ENCODE measurements around the gene FOXN3. TPM values are rescaled to one million over a fixed set of nuclear protein-coding genes. Genes with fewer than 3 reads are reported as not detected.
"Not testable (repeated sequence)": the region's sequence is repeated elsewhere in the genome, so short reads cannot be mapped to it uniquely, and the experiment has no call there.

Gene FOXN3
- total and polyA plus RNA-seq, 3 experiments from 2014 or later = 73.9 to 136 (median 74.8) TPM

DNA sequence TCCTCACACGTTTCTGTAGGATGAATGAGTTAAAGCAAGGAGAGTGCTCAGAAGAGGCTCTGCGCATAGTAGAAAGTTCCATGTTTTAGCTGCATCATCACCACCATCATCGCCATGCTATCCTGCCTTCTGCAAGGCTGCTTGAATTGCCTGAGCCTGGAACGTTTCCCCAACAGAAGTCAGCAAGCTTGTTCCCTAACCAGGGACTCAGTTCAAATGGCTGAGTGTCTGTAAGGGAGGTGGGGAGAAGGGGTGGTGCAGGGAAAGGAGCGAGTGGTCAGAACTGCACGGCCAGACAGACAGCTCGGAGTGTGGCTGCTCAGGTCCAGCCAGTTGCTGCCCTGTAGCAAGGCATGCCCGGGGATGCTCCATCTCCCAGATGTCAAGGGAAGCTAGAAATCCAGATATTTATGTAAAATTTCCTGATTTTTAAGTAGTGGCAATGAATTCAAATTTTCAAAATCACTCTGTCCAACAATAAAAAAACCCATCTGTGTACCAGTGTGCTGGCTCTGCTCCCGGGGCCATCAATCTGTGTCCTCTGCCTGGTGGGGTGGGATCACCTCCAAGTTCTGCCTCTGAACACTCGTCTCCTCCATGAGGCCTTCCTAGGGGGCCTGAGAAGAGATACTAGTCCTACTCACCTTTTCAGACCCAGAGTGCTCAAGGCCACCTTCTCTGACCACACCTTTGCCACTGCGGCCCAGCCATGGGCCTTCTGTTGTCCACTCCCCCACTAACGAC lies 162.7 kb downstream of the FOXN3 start:
- CTCF ChIA-PET = no interaction called here

DNA sequence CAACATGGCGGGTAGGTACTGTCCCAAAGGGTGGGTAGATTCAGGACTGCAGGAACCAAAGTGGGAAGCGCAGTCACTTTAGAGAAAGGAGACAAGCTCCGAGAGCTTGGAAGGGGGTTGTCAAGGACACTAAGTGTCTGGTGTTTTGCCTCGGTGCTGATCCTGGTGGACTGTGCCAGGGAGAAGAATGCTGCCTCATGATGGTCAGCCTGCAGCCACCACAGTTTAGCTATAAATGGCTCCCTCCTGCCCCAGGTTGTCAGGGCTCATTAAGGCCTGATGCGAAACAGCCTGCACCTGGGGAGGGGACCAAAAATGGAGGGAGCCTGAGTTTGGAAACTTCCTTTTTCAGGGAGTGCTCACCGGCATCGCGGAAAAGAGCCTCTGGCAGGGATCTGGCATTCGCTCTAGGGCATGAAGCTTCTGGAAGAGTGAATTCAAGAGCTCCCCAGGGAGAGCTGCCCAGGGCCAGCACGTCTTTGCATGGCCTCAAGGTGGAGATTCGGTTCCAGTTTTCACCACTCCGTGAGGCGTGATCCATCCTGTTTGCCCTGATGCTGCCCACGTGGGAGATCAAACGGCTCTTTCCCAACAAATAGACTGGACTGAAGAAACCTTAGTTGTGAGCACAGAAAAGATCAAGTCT lies 164.0 kb downstream of the FOXN3 start:
- ChIA-PET POLR2A (no interaction called here), CTCF (no interaction called here)
- H3K27ac Mint-ChIP-seq = no peak overlapping the region
- Histone ChIP-seq H3K27ac (ENCODE audit: low read depth, low read length) (no peak overlapping the region), H3K9me3 (ENCODE audit: low read length) (no peaks in the 10 kb centered on the region), H3K4me1 (ENCODE audit: insufficient read depth, low read length) (no peaks in the 10 kb centered on the region), H3K27me3 (ENCODE audit: insufficient read depth, low read length, poor library complexity, severe bottlenecking) (no peaks in the 10 kb centered on the region), H3K36me3 (ENCODE audit: insufficient read depth, low read length) (no peaks in the 10 kb centered on the region), H3K4me3 (ENCODE audit: low read length) (no peak overlapping the region)
- no peaks in the 10 kb centered on the region for H3K9me3 Mint-ChIP-seq
- peaks cover 9 to 48% (median 15%) of the 10 kb centered on the region in 3 donors for H3K36me3 Mint-ChIP-seq
- peaks cover 44 to 73% (median 45%) of the 10 kb centered on the region in 3 donors for H3K4me1 Mint-ChIP-seq
- no peaks in the 10 kb centered on the region for H3K27me3 Mint-ChIP-seq
- DNase-seq = no peak
- H3K4me3 Mint-ChIP-seq = no peak overlapping the region

More for the DNA sequence above, 162.7 kb downstream of the FOXN3 start:
- H3K27me3 ChIP-seq (ENCODE audit: insufficient read depth, low read length, poor library complexity, severe bottlenecking) = no peaks in the 10 kb centered on the region
- DNase-seq = no peak
- no peaks in the 10 kb centered on the region for H3K4me1 ChIP-seq (ENCODE audit: insufficient read depth, low read length)
- H3K27ac ChIP-seq (ENCODE audit: low read depth, low read length) = no peak overlapping the region
- H3K36me3 ChIP-seq (ENCODE audit: insufficient read depth, low read length) = no peaks in the 10 kb centered on the region
- H3K9me3 ChIP-seq (ENCODE audit: low read length) = no peaks in the 10 kb centered on the region
- Mint-ChIP-seq H3K36me3 (peaks cover 9 to 52% (median 15%) of the 10 kb centered on the region in 3 donors), H3K27me3 (no peaks in the 10 kb centered on the region), H3K9me3 (no peaks in the 10 kb centered on the region), H3K4me1 (peaks cover 45 to 77% (median 49%) of the 10 kb centered on the region in 3 donors), H3K27ac (no peak overlapping the region), H3K4me3 (no peak overlapping the region)
- H3K4me3 ChIP-seq (ENCODE audit: low read length) = no peak overlapping the region
- POLR2A ChIA-PET = no interaction called here

DNA sequence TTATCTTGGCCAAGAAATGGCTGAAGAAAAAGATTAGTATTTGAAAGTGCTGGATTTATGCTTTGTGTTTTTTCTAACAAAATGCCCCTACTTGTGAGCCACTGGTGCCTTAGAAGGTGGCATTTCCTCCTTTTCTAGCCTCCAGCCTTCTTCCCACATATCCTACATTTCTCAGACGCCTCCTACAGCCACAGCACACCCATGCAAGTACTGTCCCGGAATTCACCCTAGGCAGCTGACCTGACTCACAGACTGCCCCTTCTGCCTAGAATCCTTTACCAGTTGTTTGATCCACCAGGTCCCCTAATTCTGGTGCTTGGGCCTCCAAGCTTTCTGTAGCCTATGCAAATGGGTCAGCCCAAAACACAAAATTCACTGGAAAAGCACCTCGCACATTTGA lies 166.0 kb downstream of the FOXN3 start:
- Mint-ChIP-seq H3K4me3 (no peak overlapping the region), H3K36me3 (peaks cover 9 to 38% (median 19%) of the 10 kb centered on the region in 3 donors), H3K27me3 (no peaks in the 10 kb centered on the region), H3K9me3 (no peaks in the 10 kb centered on the region), H3K4me1 (peaks cover 34 to 73% (median 41%) of the 10 kb centered on the region in 3 donors), H3K27ac (peak overlapping the region in 3 of 8 donors; percentile 2 to 80 (median 21))
- Histone ChIP-seq H3K36me3 (ENCODE audit: insufficient read depth, low read length) (no peaks in the 10 kb centered on the region), H3K27me3 (ENCODE audit: insufficient read depth, low read length, poor library complexity, severe bottlenecking) (no peaks in the 10 kb centered on the region), H3K9me3 (ENCODE audit: low read length) (no peaks in the 10 kb centered on the region), H3K4me1 (ENCODE audit: insufficient read depth, low read length) (no peaks in the 10 kb centered on the region), H3K27ac (ENCODE audit: low read depth, low read length) (no peak overlapping the region), H3K4me3 (ENCODE audit: low read length) (no peak overlapping the region)
- ChIA-PET POLR2A (no interaction called here), CTCF (no interaction called here)
- DNase-seq = no peak

DNA sequence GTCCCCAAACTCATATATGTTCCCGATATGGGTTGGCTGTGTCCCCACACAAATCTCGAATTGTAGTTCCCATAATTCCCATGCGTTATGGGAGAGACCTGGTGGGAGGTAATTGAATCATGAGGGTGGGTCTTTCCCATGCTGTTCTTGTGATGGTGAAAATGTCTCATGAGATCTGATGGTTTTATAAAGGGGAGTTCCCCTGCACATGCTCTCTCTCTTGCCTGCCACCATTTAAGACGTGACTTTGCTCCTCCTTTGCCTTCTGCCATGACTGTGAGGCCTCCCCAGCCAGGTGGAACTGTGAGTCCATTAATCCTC lies 166.4 kb downstream of the FOXN3 start:
- H3K36me3 Mint-ChIP-seq = peaks cover 9 to 36% (median 19%) of the 10 kb centered on the region in 3 donors

DNA sequence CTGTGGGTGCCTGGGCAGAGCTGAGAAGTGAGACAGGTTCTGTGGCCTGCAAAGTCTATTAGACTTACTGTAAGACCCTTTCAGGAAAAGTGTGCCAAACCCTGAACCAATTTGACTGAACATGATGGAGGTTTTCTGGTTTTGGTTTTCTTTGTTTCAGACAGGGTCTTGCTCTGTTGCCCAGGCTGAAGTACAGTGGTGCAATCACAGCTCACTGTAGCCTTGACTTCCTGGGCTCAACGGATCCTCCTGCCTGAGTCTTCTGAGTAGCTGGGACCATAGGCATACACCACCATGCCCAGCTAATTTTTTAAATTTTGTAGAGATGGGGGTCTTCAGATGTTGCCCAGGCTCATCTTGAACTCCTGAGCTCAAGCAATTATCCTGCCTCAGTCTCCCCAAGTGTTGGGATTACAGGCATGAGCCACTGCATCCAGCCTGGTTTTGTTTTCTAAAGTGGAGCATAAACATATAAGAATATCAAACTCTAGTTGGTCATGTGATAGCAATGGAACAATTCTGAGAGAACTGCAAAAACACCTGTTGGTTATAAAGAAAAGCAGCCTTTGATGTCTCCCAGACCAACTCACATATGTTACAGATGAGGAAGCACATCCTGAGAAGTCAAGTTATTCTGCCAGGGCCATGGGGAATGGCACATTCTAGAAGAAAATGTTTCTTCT lies 166.9 kb downstream of the FOXN3 start:
- no peaks in the 10 kb centered on the region for H3K27me3 ChIP-seq (ENCODE audit: insufficient read depth, low read length, poor library complexity, severe bottlenecking)
- no peaks in the 10 kb centered on the region for H3K4me1 ChIP-seq (ENCODE audit: insufficient read depth, low read length)
- H3K36me3 Mint-ChIP-seq = peaks cover 9 to 31% (median 19%) of the 10 kb centered on the region in 3 donors
- no peaks in the 10 kb centered on the region for H3K9me3 Mint-ChIP-seq
- ChIA-PET CTCF (no interaction called here), POLR2A (no interaction called here)
- H3K27ac ChIP-seq (ENCODE audit: low read depth, low read length) = no peak overlapping the region
- no peak for DNase-seq
- H3K27me3 Mint-ChIP-seq = no peaks in the 10 kb centered on the region
- peaks cover 33 to 71% (median 38%) of the 10 kb centered on the region in 3 donors for H3K4me1 Mint-ChIP-seq
- no peak overlapping the region for H3K4me3 Mint-ChIP-seq
- H3K4me3 ChIP-seq (ENCODE audit: low read length) = no peak overlapping the region
- H3K36me3 ChIP-seq (ENCODE audit: insufficient read depth, low read length) = no peaks in the 10 kb centered on the region
- H3K9me3 ChIP-seq (ENCODE audit: low read length) = no peaks in the 10 kb centered on the region
- H3K27ac Mint-ChIP-seq = peak overlapping the region in 2 of 8 donors; percentile 2 to 76

More for the DNA sequence above, 166.4 kb downstream of the FOXN3 start:
- H3K27me3 ChIP-seq (ENCODE audit: insufficient read depth, low read length, poor library complexity, severe bottlenecking); H3K36me3 ChIP-seq (ENCODE audit: insufficient read depth, low read length); CTCF ChIA-PET; POLR2A ChIA-PET; H3K4me3 ChIP-seq (ENCODE audit: low read length); H3K9me3 ChIP-seq (ENCODE audit: low read length); H3K9me3 Mint-ChIP-seq; H3K27ac ChIP-seq (ENCODE audit: low read depth, low read length); DNase-seq; H3K4me1 ChIP-seq (ENCODE audit: insufficient read depth, low read length); H3K27me3 Mint-ChIP-seq; H3K4me3 Mint-ChIP-seq: not testable (repeated sequence)
- H3K4me1 Mint-ChIP-seq = peaks cover 30 to 72% (median 37%) of the 10 kb centered on the region in 3 donors
- peak overlapping the region in 1 of 8 donors; percentile 2 for H3K27ac Mint-ChIP-seq

DNA sequence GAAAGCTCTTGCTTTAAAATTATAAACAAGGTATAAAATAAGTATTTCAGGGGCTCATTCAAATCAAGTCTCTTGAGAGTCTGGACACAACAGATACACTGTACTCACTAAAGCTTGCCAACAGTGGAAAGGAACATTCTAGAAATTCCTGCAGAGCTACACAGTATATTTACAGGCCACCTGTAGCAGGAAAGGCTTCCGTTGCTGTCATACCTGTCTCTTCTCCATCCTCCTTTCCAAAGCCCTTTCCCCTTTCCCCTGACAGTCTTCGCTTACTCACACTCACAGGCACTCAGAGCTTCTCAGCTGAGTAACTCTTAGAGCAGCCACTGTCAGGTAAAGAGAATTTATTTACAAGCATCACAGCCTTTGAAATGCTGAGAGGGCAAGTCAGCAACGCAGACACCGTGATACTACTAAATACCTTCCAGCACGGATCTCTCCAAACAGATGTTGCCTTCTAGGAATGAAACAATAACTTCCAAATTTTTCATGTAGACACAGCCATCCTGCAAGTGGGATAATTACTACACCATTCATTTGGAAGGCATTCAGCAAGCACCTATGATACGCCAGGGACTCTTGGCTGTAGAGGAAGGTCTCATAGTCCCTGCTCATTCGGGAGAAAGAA lies 167.9 kb downstream of the FOXN3 start:
- H3K4me3 ChIP-seq (ENCODE audit: low read length) = no peak overlapping the region
- Mint-ChIP-seq H3K36me3 (peaks cover 12 to 28% (median 19%) of the 10 kb centered on the region in 3 donors), H3K27ac (no peak overlapping the region), H3K4me1 (peaks cover 42 to 74% (median 43%) of the 10 kb centered on the region in 3 donors), H3K9me3 (no peaks in the 10 kb centered on the region), H3K27me3 (no peaks in the 10 kb centered on the region), H3K4me3 (no peak overlapping the region)
- no peaks in the 10 kb centered on the region for H3K9me3 ChIP-seq (ENCODE audit: low read length)
- no peaks in the 10 kb centered on the region for H3K36me3 ChIP-seq (ENCODE audit: insufficient read depth, low read length)
- no peaks in the 10 kb centered on the region for H3K4me1 ChIP-seq (ENCODE audit: insufficient read depth, low read length)
- no peaks in the 10 kb centered on the region for H3K27me3 ChIP-seq (ENCODE audit: insufficient read depth, low read length, poor library complexity, severe bottlenecking)
- CTCF ChIA-PET = no interaction called here
- H3K27ac ChIP-seq (ENCODE audit: low read depth, low read length) = no peak overlapping the region
- no peak for DNase-seq
- POLR2A ChIA-PET = no interaction called here

DNA sequence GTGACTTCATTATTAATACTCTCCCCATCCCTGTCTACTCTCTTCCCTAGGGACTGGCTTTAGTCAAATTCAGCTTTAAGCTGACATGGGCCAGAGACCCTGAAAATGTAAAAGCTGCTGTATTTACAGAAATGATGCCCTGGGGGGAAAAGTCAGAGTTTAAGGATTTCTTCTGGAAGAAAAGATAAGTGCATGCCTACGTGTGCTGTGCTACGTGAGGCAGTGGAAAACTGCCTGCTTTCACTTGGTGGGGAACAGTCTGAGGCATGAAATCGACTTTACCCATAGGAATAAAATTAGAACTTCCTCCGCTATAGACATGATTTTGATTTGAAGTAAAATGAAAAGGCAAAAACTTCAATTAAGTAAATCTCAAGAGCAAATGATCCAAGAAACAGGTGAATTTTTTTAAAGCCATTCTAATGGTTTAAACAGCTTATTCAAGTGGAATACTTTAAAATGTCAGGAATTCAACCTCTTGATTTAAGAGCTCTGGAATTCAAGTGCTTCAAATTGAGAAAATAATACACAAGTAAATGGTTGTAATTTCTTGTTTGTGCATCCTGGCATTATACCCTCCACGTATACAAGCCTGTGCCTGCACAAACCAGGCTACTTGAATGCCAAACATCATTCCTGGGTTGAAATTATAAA lies 168.5 kb downstream of the FOXN3 start:
- ChIA-PET POLR2A (no interaction called here), CTCF (no interaction called here)
- Histone ChIP-seq H3K4me3 (ENCODE audit: low read length) (no peak overlapping the region), H3K4me1 (ENCODE audit: insufficient read depth, low read length) (no peaks in the 10 kb centered on the region), H3K27ac (ENCODE audit: low read depth, low read length) (no peak overlapping the region), H3K27me3 (ENCODE audit: insufficient read depth, low read length, poor library complexity, severe bottlenecking) (no peaks in the 10 kb centered on the region), H3K9me3 (ENCODE audit: low read length) (no peaks in the 10 kb centered on the region), H3K36me3 (ENCODE audit: insufficient read depth, low read length) (no peaks in the 10 kb centered on the region)
- Mint-ChIP-seq H3K27me3 (peaks cover 0 to 1% of the 10 kb centered on the region in 2 donors), H3K4me1 (peaks cover 42 to 74% (median 43%) of the 10 kb centered on the region in 3 donors), H3K36me3 (peaks cover 12 to 21% (median 13%) of the 10 kb centered on the region in 3 donors), H3K27ac (no peak overlapping the region), H3K4me3 (no peak overlapping the region), H3K9me3 (no peaks in the 10 kb centered on the region)
- DNase-seq = no peak

All from CD8-positive, alpha-beta memory T cell (primary cell).